ENCODE results near the gene AMZ2.
"Not testable (repeated sequence)": the region's sequence is repeated elsewhere in the genome, so short reads cannot be mapped to it uniquely, and the experiment has no call there.

AMZ2 gene, protein sequence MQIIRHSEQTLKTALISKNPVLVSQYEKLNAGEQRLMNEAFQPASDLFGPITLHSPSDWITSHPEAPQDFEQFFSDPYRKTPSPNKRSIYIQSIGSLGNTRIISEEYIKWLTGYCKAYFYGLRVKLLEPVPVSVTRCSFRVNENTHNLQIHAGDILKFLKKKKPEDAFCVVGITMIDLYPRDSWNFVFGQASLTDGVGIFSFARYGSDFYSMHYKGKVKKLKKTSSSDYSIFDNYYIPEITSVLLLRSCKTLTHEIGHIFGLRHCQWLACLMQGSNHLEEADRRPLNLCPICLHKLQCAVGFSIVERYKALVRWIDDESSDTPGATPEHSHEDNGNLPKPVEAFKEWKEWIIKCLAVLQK

DNA sequence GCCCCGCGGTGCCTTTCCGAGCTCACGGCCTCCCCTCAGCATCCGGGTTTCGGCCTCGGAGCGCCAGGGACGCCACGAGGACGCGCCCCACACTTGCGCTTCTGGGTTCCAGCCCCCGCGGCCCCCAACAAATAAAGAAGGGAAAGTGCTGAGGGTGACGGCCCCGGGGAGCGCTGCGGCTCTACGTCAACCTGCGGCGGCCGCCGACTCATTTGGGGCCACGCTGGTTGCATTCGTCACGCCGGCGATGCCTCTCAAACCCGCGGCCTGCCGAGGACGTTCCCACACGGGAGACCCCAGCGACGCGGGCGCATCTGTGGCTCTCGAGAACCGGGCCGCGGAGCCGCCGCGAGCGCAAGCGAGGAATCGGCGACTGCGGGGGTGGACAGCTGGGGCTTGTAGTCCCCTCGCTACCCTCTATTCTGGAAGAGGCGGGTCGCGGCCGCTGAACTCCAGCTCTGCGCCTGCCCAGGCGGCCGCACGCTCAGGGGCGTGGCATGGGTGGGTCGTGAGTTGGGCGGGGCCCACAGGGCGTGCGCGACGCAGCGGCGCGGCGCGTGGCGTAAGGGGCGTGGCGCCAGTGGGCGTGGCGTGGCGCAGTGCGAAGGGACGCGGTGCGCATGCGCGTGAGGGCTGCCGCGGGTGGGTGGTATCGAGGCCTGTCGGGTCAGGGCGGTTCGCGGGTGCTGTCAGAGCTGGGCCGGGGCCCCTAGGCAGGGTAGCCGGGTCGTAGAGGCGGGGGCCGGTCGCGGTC lies at the start of gene AMZ2:
AMZ2 (plus strand) TSS at position 599 of the 754 bp plus-strand sequence. CDS start 2,145 bp downstream, outside the sequence.
- peak; percentile 96 for DNase-seq (ENCODE audit: low spot score)

DNA sequence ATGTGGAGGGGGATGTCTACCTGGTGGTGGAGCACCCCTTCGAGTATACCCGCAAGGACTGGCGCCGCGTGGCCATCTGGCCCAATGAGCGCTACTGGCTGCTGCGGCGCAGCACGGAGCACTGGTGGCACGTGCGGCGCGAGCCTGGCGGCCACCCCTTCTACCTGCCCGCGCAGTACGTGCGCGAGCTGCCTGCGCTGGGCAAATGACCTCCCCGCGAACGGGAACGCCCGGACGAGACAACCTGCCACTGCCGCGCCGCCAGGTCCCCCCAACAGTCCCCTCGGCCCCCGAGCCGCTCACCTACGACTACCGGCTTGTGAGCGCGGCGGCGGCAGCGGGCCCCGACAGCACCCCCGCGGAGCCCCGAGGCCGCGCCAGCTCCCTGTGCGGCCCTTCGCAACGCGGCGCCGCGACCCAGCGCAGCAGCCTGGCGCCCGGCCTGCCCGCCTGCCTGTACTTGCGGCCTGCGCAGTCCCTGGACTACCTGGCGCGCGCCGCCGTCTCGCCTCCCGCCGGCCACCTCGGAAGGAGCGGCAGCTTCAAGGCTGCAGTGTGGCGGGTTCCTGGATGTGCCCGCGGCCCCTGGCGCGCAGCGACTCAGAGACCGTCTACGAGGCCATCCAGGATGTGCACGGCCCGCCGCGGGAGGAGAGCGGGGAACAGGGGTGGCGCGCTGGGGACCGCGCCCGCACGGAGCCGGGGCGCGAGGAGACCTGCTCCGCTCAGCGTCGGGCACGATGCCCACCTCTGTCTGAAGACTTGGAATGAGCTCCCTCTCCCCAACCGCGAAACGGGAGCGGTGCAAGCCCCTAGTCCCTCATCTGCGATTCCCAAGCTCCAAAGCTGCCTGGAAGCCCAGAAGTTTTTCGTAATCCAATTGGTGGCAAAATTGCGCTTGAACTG lies 48.7 kb upstream of the AMZ2 start:
- DNase-seq (ENCODE audit: low spot score): peak; percentile 29

DNA sequence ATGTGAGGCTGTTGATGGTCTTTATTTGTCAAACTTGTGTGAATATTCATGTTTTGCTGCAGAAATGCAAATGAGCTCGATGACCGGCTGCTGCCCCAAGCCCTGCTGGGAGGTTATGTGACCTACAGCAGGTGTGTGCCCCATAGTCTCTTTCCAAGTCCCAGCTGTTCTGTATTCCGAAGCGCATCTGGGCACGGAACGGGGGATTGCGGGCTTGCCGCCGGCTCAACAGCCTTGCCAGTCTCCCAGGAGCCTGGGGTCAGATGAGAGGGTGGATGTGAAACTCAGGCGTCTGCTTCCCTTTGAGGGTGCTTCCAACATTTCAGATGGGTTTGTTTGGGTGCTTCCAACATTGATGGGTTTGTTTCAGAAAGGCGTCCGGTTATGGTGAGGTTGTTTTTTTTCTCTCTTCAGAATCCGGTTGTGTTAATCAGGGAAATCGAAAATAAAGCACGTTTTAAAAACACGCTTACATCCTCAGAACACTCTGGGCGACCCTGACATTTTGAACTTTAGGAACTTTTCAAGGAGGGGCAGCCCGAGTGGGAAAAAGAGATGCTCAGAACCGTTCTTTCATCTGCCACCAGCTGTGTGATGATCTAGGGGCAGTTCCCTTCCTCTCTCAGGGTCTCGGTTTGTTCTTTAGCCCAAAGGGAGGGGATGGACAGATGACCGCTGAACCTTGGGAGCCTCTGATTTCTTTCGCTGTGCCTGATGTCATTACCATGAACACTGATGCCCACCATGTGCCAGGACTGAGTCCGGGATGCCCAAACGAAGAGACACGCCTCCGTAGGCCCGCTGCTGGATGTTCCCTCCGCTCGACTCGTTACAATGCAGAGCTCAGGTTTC lies 47.8 kb upstream of the AMZ2 start:
- no peak for DNase-seq (ENCODE audit: low spot score)

DNA sequence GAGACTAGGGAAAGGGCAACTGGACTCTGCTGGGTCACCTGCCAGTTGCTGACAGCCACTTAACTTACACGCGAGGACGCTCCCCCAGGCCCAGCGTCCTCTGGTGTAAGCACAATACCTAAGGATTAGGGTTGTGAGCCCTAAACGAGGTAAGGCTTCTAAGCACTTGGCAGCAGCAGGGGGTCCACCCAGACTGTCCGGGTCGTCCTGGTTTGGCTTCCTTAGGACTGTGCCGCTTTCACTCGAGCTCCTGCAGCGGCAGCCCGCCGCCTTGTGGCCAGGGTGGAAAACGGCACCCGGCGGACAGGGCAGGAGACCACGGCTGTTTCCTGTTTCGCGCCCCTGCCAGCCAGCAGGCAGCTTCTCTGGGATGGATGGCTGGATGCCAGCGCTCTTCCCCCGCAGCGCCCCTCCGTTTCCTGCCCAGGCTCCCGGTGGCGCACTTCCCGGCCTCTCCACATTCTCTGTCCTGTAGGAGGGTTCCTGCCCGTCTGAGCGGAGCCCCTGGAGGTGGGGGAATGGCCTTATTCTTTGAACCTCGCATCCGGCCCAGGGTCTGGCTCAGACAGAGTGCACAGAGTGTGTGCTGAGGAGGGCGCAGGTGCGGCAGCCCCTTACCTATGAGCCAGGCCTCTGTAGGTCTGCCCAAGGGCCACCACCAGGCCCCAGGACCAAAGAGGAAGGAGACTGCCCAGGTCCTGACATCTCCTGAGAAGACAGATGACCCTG lies 47.0 kb upstream of the AMZ2 start:
- DNase-seq (ENCODE audit: low spot score): peak; percentile 73

DNA sequence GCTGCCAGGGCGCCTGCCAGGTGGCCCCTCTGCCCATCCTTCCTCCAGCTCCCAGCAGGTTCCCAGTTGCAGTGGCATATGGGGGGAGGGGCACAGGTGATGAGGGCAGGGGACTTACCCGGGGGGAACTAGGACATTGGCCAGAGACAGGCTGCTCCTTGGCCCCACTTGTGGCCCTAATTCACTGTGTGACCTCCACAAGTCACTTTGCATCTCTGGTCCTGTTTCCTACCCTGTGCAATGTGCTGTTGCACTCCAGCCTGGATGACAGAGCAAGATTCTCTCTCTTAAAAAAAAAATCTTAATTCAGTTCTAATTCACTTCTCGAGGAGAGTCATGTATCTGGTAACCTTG lies 46.4 kb upstream of the AMZ2 start:
- not testable (repeated sequence) for DNase-seq (ENCODE audit: low spot score)

DNA sequence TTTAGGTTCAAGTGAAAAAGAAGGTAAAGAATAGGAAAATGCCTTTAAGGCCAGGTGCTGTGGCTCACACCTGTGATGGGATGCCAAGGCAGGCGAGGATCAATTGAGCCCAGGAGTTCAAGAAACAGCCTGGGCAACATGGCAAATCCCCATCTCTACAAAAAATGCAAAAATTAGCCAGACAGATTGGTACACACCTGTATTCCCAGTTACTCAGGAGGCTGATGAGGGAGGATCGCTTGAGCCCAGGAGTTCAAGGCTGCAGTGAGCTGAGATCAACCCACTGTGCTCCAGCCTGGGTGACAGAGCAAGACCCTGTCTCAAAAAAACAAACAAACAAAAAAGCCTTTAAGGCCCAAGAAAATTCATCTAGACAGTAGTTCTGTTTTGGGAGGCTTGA lies 45.5 kb upstream of the AMZ2 start:
- DNase-seq (ENCODE audit: low spot score): not testable (repeated sequence)

DNA sequence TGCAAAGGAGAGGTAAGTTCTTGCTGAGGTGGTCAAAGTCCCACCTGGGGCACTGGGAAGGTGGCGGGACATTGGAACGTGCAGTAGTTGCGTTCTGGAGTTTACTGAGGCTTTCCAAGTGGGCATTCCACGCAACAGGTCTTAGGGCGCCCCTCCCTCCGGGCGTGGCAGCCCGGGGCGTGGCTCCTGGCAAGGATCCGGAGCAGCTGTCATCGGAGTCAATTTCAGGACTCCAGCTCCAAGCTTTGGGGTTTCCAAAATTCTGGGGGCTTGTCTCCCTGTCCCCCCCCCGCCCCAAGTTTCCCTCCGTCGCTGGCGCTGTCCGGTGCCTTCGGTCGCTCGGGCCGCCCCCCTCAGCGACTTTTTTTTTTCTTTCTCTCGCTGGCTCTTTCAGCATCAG lies 43.1 kb upstream of the AMZ2 start:
- DNase-seq (ENCODE audit: low spot score): no peak

DNA sequence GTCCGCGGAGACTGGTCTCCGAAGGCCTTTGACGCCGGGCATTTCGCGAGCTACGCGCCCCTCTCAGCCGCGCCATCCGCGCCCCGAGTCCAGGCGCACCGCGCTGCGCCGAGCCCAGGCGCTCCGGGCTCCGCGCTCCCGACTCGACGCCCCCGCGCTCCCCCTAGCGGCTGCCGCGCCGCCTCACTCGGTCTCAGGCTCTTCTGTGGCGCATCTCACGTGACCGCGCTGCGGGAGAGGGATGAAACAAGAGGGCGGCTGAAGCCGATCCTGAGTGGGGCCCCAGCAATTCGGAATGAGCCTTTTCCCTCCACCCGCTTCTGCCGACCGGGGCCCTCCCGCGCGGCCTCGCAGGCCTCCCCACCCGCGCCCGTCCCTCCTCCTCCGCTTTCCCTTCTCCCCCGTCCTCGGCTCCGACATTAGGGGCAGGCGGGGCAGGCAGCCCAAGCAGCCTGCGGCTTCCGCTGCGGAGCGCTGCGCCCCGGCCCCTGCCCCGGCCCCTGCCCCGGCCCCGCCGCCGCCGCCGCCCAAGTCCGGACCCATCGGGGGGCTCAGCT lies 42.5 kb upstream of the AMZ2 start:
- DNase-seq (ENCODE audit: low spot score): peak; percentile 91

DNA sequence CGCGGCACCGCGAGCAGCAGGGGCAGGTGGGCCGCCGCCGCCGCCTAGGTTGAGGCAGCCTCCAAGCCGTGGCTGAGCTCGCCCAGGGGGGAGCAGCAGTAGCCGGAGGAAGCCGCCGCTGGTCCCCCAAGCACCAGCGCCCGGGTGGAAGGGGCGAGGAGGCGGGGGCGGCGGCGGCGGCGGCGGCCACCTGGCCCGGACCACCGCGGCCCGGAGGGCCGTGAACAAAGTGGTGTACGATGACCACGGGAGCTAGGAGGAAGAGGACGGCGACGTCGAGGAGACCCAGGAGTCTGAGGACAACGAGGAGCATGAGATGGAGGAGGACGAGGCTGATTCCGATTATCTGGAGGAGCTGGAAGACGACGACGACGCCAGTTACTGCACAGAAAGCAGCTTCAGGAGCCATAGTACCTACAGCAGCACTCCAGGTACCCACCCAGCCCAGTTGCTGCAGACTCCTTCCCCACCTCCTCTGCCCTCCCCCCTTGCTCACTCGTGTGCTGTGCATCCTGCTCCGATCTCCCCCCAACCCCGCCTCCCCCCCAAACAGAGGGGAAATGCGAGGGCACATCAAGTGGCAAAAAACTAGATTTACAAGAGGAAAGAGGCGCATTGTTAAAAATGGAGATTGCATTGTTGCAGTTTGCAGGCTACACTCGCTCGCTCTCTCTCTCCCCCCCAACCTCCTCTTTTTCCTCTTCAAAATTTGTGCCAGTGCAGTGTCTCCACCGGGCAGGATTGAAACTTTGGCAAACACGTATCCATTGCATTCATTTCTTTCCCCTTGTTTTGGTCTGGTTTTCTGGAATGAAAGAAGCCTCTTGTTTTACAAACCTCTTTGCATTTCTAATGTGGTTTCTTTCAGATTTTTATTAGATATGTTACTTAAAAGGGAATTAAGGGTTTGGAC lies 41.8 kb upstream of the AMZ2 start:
- peak; percentile 59 for DNase-seq (ENCODE audit: low spot score)

DNA sequence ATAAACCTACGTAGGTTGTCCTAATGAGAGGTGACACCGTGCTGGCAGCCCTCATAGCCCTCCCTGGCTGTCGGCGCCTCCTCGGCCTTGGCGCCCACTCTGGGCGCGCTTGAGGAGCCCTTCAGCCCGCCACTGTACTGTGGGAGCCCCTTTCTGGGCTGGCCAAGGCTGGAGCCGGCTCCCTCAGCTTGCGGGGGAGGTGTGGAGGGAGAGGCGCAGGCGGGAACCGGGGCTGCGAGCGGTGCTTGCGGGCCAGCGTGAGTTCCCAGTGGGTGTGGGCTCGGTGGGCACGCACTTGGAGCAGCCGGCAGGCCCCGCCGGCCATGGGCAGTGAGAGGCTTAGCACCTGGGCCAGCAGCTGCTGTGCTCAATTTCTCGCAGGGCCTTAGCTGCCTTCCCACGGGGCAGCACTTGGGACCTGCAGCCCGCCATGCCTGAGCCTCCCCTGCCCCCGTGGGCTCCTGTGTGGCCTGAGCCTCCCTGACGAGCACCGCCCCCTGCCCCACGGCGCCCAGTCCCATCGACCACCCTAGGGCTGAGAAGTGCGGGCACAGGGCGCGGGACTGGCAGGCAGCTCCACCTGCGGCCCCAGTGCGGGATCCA lies 40.1 kb upstream of the AMZ2 start:
- DNase-seq (ENCODE audit: low spot score): no peak

DNA sequence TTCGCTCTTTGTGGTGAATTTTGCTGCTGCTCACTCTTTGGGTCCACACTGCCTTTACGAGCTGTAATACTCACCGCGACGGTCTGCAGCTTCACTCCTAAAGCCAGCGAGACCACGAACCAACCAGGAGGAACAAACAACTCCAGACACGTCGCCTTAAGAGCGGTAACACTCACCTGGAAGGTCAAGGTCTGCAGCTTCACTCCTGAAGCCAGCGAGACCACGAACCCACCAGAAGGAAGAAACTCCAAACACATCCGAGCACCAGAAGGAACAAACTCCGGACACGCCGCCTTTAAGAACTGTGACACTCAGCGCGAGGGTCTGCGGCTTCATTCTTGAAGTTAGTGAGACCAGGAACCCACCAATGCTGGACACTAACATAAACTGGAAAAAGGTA lies 39.2 kb upstream of the AMZ2 start:
- not testable (repeated sequence) for DNase-seq (ENCODE audit: low spot score)

DNA sequence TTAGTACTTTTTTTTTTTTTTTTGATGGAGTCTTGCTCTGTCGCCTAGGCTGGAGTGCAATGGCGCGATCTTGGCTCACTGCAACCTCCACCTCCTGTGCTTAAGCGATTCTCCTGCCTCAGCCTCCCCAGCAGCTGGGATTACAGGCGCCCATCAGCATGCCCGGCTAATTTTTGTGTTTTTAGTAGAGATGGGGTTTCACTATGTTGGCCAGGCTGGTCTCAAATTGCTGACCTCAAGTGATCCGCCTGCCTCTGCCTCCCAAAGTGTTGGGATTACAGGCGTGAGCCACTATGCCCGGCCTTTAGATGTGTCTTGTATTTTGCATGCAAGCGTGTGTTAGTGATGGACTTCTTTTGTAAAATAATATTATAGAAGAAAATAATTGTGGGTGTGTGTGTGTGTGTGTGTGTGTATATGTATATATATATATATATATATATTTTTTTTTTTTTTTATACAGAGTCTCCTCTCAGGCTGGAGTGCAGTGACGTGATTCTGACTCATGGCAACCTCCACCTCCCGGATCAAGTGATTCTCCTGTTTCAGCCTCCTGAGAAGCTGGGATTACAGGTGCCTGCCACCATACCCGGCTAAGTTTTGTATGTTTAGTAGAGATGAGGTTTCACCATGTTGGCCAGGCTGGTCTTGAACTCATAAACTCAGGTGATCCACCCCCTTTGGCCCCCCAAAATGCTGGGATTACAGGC lies 38.5 kb upstream of the AMZ2 start:
- DNase-seq (ENCODE audit: low spot score): not testable (repeated sequence)

DNA sequence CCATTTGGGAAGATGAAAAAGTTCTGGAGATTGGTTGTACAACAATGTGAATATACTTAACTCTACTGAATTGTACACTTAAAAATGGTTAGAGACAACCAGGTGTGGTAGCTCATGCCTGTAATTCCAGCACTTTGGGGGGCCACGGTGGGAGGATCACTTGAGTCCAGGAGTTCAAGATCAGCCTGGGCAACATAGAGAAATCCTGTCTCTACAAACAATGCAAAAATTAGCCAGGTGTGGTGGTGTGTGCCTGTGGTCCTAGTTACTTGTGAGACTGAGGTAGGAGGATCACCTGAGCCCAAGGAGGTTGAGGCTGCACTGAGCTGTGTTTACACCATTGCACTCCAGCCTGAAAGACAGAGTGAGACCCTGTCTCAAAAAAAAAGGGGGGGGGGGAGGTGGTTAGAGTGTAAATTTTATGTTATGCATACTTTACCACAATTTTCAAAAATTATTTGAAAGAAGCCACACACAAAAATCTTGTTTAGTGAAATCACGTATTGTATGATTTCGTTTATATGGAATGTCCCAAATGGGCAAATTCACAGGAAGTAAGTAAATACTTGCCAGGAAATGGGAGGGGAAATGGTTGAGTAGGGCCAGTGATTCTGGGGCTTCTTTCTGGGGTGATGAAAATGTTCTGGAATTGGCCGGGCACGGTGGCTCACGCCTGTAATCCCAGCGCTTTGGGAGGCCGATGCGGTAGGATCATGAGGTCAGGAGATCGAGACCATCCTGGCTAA lies 37.1 kb upstream of the AMZ2 start:
- DNase-seq (ENCODE audit: low spot score): no peak

DNA sequence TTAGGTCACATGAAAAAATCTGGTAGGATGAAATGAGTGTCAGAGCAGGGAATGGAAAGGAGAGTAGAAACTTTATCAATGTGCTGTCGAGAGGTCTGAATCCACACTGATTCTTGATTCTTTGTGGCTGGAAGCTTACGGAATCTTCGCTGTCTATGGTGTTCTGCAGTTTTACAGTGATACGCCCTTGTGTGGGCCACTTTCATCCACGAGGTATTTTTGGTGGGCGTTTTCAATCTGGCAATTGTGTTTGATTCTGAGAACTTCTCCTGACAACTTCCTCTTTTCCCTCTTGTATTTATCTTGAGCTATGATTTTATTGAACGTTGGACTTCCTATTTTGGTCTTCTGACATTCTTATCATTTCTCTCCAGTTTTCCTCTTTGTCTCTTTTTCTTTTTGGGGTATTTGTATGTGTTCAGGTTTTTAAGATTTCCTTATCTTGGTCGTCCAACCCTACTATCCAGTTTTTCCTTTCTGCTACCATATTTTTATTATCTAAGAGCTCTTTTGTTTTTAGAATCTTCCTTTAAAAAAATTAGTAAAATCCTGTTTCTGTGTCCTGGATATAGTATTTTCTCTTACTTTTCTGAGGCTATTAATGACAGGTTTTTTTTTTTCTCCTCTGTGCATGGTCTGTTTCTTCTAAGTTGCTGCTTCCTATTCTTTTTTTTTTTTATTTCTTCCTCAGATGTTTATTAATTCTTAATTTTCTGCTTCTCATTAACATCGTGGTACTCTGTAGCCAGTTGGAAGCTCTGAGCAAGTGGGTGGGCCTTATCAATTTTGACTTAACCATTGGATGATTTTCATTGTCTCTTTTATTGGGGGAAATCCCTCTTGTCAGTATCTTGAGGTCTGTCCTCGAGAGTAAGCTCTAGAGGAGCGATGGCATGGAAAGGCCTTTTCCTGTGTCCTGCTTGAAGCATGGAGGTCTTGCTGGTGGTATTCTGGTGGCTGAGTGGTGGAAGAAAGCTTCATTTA lies 34.1 kb upstream of the AMZ2 start:
- DNase-seq (ENCODE audit: low spot score): not testable (repeated sequence)

DNA sequence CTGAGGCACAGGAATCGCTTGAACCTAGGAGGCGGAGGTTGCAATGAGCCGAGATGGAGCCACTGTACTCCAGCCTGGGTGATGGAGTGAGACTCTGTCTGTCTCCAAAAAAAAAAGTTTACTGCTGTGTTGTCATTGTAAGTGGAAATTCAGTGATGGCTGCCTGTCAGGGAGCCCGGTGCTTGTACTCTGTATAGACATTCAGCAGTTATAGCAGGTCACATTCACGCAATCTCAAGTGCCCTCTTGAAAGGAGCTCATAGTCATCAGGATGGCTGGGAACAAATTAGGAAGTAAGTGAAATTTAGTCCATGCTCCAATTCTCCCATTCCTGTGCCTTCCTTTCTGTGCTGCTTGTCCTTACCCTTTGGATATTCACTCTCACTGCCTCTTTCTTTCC lies 32.4 kb upstream of the AMZ2 start:
- DNase-seq (ENCODE audit: low spot score): not testable (repeated sequence)

DNA sequence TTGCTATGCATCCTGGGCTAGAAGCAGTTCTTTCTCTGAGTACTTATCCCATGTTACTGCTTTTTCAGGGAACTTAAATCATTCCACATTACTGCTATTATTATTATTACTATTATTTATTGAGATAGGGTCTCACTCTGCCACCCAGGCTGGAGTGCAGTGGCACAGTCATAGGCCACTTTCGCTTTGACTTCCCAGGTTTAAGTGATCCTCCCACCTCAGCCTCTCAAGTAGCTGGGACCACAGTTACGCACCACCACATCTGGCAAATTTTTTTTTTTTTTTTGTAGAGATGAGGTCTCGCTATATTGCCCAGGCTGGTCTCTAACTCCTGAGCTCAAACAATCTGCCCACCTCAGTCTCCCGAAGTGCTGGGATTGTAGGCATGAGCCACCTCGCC lies 28.4 kb upstream of the AMZ2 start:
- DNase-seq (ENCODE audit: low spot score): not testable (repeated sequence)

All from iPS-NIHi11 (cell line).